CD14-positive monocyte (primary cell): ENCODE measurements around the gene SKIC8. TPM values are rescaled to one million over a fixed set of nuclear protein-coding genes. Genes with fewer than 3 reads are reported as not detected.

Experiments used
- DNase-seq, 3 donors: peaks; one replicate each; pipeline ENCODE4 v3.0.0-alpha.2; 2011 to 2022
- H2AFZ ChIP-seq: 2 replicates; pipeline ENCODE4 v1.6.0; 2012; ENCODE audit warnings: mild to moderate bottlenecking, low read depth, low read length, inconsistent platforms; ENCODE audit not compliant: insufficient read depth, poor library complexity, severe bottlenecking
- H3K27ac ChIP-seq, 2 donors: 1 replicate in 1 of 2; 2 replicates in 1 of 2; pipeline ENCODE4 v1.5.1; 2012 to 2013; ENCODE audit warnings: low read length in 2 of 2, control low read depth in 1 of 2, inconsistent platforms in 1 of 2, low read depth in 1 of 2, mild to moderate bottlenecking in 1 of 2
- H3K27me3 ChIP-seq, 2 donors: one replicate each; pipeline versions ENCODE4 v1.6.0 to v1.6.1; 2011 to 2013; ENCODE audit warnings: low read length in 2 of 2; ENCODE audit not compliant: control insufficient read depth in 2 of 2, insufficient read depth in 2 of 2
- H3K36me3 ChIP-seq, 2 donors: replicated peaks in 1 of 2; 1 replicate in 1 of 2; 2 replicates in 1 of 2; pipeline versions ENCODE4 v1.5.1 to v1.6.1; 2012 to 2013; ENCODE audit warnings: low read length in 2 of 2, control low read depth in 1 of 2, inconsistent platforms in 1 of 2, mild to moderate bottlenecking in 1 of 2; ENCODE audit not compliant: insufficient read depth in 2 of 2, control insufficient read depth in 1 of 2
- H3K4me1 ChIP-seq, 2 donors: 1 replicate in 1 of 2; 2 replicates in 1 of 2; pipeline versions ENCODE4 v1.5.1 to v1.6.1; 2012 to 2013; ENCODE audit warnings: low read length in 2 of 2, control low read depth in 1 of 2, inconsistent platforms in 1 of 2, mild to moderate bottlenecking in 1 of 2, moderate library complexity in 1 of 2; ENCODE audit not compliant: insufficient read depth in 2 of 2, control insufficient read depth in 1 of 2
- H3K4me2 ChIP-seq: replicated peaks from 2 replicates; pipeline ENCODE3; 2012; ENCODE audit warnings: low read length, moderate library complexity, mild to moderate bottlenecking; ENCODE audit not compliant: poor library complexity, severe bottlenecking; ENCODE audit errors: extremely low read depth
- H3K4me3 ChIP-seq, 3 experiments: fragments of 200-600 bp in 1 of 3; sonication (generic) in 1 of 3; replicated peaks in 1 of 3; 1 replicate in 2 of 3; 2 replicates in 1 of 3; pipeline ENCODE4 v1.5.1; 2011 to 2013; ENCODE audit warnings: low read length in 3 of 3, mild to moderate bottlenecking in 3 of 3, control low read depth in 2 of 3, low read depth in 2 of 3, inconsistent platforms in 1 of 3, moderate library complexity in 1 of 3
- H3K79me2 ChIP-seq: 2 replicates; pipeline ENCODE4 v1.6.0; 2012; ENCODE audit warnings: mild to moderate bottlenecking, control low read depth, inconsistent platforms, low read length, moderate library complexity; ENCODE audit not compliant: insufficient read depth
- H3K9ac ChIP-seq: 2 replicates; pipeline ENCODE4 v1.6.0; 2017; ENCODE audit warnings: low read length, mild to moderate bottlenecking; ENCODE audit not compliant: insufficient read depth, poor library complexity, severe bottlenecking
- H3K9me3 ChIP-seq, 2 donors: replicated peaks in 1 of 2; 1 replicate in 1 of 2; 2 replicates in 1 of 2; pipeline versions ENCODE4 v1.5.1 to v1.6.1; 2012 to 2013; ENCODE audit warnings: low read length in 2 of 2, control low read depth in 1 of 2; ENCODE audit not compliant: control insufficient read depth in 1 of 2, insufficient read depth in 1 of 2
- H4K20me1 ChIP-seq: 2 replicates; pipeline ENCODE4 v1.6.0; 2012; ENCODE audit warnings: mild to moderate bottlenecking, low read length, control low read depth, moderate library complexity; ENCODE audit not compliant: insufficient read depth
- H3K27ac Mint-ChIP-seq, 7 donors: one replicate each; pipeline ENCODE4 v1.8.0; 2020; ENCODE audit warnings: mild to moderate bottlenecking in 7 of 7, mixed read lengths in 7 of 7, moderate library complexity in 6 of 7, inconsistent platforms in 2 of 7
- H3K27me3 Mint-ChIP-seq, 3 donors: one replicate each; pipeline ENCODE4 v1.8.0; 2021 to 2022; ENCODE audit warnings: low read depth in 3 of 3, mild to moderate bottlenecking in 3 of 3, mixed read lengths in 3 of 3, moderate library complexity in 3 of 3, inconsistent platforms in 1 of 3
- H3K36me3 Mint-ChIP-seq, 2 donors: one replicate each; pipeline ENCODE4 v1.8.0; 2020; ENCODE audit warnings: mixed read lengths in 2 of 2, inconsistent platforms in 1 of 2, mild to moderate bottlenecking in 1 of 2
- H3K4me1 Mint-ChIP-seq: one replicate; pipeline ENCODE4 v1.8.0; 2020; ENCODE audit warnings: mild to moderate bottlenecking, mixed read lengths
- H3K4me3 Mint-ChIP-seq, 2 donors: one replicate each; pipeline ENCODE4 v1.8.0; 2020; ENCODE audit warnings: mild to moderate bottlenecking in 2 of 2, mixed read lengths in 2 of 2, moderate library complexity in 1 of 2
- H3K9me3 Mint-ChIP-seq, 7 donors: one replicate each; pipeline ENCODE4 v1.8.0; 2020 to 2022; ENCODE audit warnings: mixed read lengths in 7 of 7, mild to moderate bottlenecking in 6 of 7, moderate library complexity in 6 of 7, inconsistent platforms in 2 of 7
- WGBS: methylation state at CpG from one replicate; pipeline ENCODE4 v1.1.5; 2013; ENCODE audit warnings: missing lambda C conversion rate; ENCODE audit not compliant: insufficient coverage; 5-methylcytosine and 5-hydroxymethylcytosine counted together
- intact Hi-C, 2 donors: fragments of 100-400 bp; cut with micrococcal nuclease; formaldehyde crosslinking; loops; one replicate each; pipeline versions ENCODE4 v1.15.0 to v1.15.1; 2023
- polyA plus RNA-seq, 3 donors: library from polyadenylated mRNA; depleted of rRNA in 1 of 3; unstranded in 2 of 3; stranded (reverse) in 1 of 3; fragments of 300-500 nt in 2 of 3; fragments of >200 nt in 1 of 3; fragmentation: Illumina TruSeq in 2 of 3; gene quantifications; 1 replicate in 2 of 3; 2 replicates in 1 of 3; pipeline ENCODE4 v1.2.3, GENCODE V29; 2012 to 2021
- TF ChIP-seq, protein P1 (sequence below): fragments of 200-600 bp; IDR thresholded peaks from one replicate; pipeline ENCODE4 v1.8.0; 2022; ENCODE audit warnings: antibody characterized with exemption, mild to moderate bottlenecking

Gene SKIC8
- polyA plus RNA-seq, 3 donors = 59.8 to 123 (median 88.0) TPM

DNA sequence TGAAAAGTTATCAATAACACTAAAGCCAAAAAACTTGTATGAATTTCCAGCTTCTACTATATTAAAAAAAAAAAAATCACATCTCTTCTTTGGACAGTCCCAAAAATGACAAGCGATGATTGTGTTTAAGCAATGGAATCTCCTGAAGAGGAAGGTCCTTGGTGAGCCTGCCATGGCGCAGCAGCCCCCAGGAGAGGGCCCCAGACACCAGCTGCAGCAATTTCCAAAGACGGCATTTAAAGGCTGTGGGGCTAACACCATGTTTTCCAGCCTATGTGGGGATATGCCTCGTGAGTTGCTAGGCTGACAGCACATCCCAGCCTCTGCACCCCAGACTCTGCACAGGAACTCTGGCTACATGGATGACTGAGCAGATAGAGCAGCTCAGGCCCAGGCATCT is 14.7 kb downstream of the SKIC8 start:
- Histone ChIP-seq H3K9me3 (no peaks in the 10 kb centered on the region), H3K4me1 (no peaks in the 10 kb centered on the region), H3K9ac (no peak overlapping the region), H3K4me2 (no peak overlapping the region), H3K4me3 (no peak overlapping the region), H2AFZ (no peak overlapping the region), H3K27me3 (no peaks in the 10 kb centered on the region), H3K79me2 (no peaks in the 10 kb centered on the region), H3K27ac (no peak overlapping the region), H3K36me3 (peaks cover 91 to 100% of the 10 kb centered on the region in 2 donors), H4K20me1 (no peaks in the 10 kb centered on the region)
- Mint-ChIP-seq H3K4me3 (no peak overlapping the region), H3K27me3 (no peaks in the 10 kb centered on the region), H3K4me1 (no peaks in the 10 kb centered on the region), H3K9me3 (no peaks in the 10 kb centered on the region), H3K36me3 (peaks cover 91 to 95% of the 10 kb centered on the region in 2 donors), H3K27ac (peak overlapping the region in 2 of 7 donors; percentile 13 to 38)
- no peak for DNase-seq
- intact Hi-C loops = no loop called here
- WGBS = 92% methylated on average over 4 of the region's 4 CpGs
- TF ChIP-seq, protein P1, sequence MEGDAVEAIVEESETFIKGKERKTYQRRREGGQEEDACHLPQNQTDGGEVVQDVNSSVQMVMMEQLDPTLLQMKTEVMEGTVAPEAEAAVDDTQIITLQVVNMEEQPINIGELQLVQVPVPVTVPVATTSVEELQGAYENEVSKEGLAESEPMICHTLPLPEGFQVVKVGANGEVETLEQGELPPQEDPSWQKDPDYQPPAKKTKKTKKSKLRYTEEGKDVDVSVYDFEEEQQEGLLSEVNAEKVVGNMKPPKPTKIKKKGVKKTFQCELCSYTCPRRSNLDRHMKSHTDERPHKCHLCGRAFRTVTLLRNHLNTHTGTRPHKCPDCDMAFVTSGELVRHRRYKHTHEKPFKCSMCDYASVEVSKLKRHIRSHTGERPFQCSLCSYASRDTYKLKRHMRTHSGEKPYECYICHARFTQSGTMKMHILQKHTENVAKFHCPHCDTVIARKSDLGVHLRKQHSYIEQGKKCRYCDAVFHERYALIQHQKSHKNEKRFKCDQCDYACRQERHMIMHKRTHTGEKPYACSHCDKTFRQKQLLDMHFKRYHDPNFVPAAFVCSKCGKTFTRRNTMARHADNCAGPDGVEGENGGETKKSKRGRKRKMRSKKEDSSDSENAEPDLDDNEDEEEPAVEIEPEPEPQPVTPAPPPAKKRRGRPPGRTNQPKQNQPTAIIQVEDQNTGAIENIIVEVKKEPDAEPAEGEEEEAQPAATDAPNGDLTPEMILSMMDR = peak; percentile 23

DNA sequence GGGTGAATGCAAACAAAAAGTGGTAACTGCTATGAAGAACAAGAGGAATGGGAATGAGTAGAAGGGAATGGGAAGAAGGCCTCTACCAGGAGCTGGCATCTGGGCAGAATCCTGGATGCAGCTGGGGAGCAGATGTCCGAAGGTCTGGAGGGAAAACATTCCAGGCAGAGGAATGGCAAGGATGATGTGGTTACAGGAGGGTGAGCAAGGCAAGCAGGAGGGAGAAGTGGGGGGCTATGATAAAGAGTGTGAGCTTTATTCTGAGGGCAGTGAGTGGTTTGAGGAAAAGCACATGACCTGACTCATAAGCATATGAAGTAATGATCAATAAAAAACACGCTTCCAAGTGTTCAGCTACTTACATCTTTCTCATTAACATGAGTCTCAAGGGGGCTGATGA is 17.1 kb downstream of the SKIC8 start:
- H3K4me1 Mint-ChIP-seq = peaks cover 9% of the 10 kb centered on the region
- H3K9me3 ChIP-seq = no peaks in the 10 kb centered on the region
- no peaks in the 10 kb centered on the region for H3K27me3 Mint-ChIP-seq
- H3K27ac Mint-ChIP-seq = peak overlapping the region in 1 of 7 donors; percentile 3
- H3K4me3 ChIP-seq = no peak overlapping the region
- no peak overlapping the region for H3K4me3 Mint-ChIP-seq
- no peaks in the 10 kb centered on the region for H3K9me3 Mint-ChIP-seq
- no peaks in the 10 kb centered on the region for H4K20me1 ChIP-seq
- H3K36me3 Mint-ChIP-seq = peaks cover 74 to 83% of the 10 kb centered on the region in 2 donors
- no peak overlapping the region for H3K27ac ChIP-seq
- no peak overlapping the region for H3K4me2 ChIP-seq
- WGBS = 89% methylated on average over 1 of the region's 2 CpGs
- no peak for DNase-seq
- no peaks in the 10 kb centered on the region for H3K79me2 ChIP-seq
- H3K27me3 ChIP-seq = no peaks in the 10 kb centered on the region
- H3K9ac ChIP-seq = no peak overlapping the region
- peaks cover 9% of the 10 kb centered on the region in 2 donors for H3K4me1 ChIP-seq
- H2AFZ ChIP-seq = no peak overlapping the region
- H3K36me3 ChIP-seq = peaks cover 76 to 86% of the 10 kb centered on the region in 2 donors
- TF ChIP-seq, protein P1 = no peak
- intact Hi-C loops = no loop called here
